GM18508 (cell line): Measurements from ENCODE around the gene PRR20G.
"Not testable (repeated sequence)": the region's sequence is repeated elsewhere in the genome, so short reads cannot be mapped to it uniquely, and the experiment has no call there.

ENCODE experiments used
- ATAC-seq: cut with Tn5 transposase; IDR thresholded peaks from one replicate; pipeline ENCODE4 v1.9.1; 2021; ENCODE audit warnings: moderate number of reproducible peaks; ENCODE audit not compliant: insufficient read depth, unreplicated experiment

PRR20G gene

DNA sequence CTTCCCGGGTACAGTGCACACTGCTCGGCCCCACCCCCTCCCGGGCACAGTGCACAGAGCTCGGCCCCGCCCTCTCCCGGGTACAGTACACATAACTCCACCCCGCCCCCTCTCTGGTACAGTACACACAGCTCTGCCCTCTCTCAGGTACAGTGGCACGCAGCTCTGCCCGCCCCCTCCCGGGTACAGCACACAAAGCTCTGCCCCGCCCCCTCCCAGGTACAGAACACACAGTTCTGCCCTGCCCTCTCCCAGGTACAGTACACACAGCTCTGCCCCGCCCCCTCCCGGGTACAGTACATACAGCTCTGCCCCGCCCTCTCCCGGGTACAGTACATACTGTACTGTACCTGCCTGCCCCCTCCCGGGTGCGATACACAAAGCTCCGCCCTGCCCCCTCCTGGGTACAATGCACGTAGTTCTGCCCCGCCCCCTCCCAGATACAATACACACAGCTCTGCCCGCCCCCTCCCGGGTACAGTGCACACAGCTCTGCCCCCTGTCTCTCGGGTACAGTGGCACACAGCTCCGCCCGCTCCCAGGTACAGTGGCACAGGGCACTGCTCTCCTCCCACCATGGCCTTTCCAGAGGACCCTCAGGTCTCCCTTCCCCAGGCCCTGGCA, 16.4 kb upstream of the PRR20G start:
- no peak for ATAC-seq

DNA sequence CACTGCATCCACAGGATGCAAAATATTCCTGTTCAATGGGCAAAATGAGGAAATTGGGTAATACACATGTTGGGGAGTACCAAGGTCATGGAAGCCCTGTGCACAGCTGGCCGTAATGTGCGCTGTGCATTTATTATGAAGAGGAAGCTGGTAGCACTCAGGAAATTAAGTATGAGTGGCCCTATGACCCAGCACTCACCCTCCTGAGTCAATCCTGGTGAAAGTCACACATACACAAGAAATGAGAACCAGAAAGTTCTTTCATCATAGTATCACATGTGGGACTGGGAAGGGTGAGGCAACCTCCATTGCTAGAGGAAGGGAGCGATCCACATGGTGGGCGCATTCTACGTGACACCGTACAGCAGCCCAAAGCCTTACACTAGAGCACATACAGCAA, 11.4 kb upstream of the PRR20G start:
- no peak for ATAC-seq

DNA sequence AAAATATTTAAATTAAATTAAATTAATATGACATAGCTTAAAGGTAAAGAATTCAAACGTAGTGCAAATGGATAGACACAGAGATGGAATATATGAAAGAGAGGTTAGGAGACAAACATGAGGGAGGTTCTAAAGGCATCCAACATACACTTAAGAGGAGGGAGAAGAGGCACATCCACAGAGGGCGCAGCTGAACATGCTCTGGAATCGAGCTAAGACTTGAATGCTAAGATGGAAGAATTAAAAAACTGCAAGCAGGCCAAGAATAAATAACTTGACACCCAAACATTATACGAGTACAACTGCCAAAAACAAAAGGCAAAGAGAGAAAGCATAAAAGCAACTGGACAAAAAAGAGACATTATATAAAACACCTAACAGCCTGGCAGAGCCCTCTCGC, 9.1 kb upstream of the PRR20G start:
- ATAC-seq, result no peak

DNA sequence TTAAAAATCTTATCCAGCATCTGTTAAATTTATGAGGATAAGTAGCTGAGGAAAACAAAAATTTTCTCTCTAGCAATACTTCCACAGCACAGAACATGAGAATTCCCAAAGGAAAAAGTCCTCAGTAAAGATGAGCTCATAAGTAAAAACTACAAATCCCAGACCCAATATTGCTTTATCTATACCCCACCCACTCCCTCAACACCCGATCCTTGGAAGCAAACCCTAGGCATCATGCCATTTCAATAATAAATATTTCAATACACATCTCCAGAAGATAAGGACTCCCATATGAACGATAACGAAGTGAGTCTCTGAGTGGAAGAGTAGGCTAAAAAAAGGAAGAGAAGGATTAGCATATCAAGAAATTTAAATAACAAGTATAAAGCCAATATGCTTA, 8.3 kb upstream of the PRR20G start:
- no peak for ATAC-seq

DNA sequence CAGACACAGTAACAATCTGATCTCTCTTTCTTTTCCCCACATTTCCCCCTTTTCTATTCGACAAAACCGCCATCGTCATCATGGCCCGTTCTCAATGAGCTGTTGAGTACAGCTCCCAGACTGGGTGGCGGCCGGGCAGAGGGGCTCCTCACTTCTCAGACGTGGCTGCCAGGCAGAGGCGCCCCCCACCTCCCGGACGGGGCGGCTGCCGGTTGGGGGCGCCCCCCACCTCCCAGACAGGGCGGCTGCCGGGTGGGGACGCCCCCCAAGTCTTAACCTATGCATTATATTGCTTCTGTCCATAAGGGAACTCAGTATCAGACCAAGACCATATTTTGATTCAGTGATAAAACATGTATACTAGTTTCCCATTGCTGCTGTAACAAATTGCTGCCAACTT, 5.8 kb upstream of the PRR20G start:
- not testable (repeated sequence) for ATAC-seq

DNA sequence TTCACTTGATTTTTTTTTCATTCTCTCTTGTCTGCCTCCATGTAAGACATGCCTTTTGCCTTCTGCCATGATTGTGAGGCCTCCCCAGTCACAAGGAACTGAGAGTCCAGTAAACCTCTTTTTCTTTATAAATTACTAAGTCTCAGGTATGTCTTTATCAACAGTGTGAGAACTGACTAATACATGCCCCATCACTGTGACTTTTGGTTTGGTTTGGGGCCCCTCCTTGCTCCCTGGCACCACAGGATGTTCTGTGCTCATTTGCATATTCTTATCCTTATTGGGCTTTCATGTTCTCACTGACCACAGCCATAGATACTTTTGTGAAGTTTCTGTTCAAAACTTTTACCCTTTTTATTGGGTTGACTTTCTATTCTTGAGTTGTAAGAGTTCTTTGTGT, 3.8 kb upstream of the PRR20G start:
- ATAC-seq, result no peak

DNA sequence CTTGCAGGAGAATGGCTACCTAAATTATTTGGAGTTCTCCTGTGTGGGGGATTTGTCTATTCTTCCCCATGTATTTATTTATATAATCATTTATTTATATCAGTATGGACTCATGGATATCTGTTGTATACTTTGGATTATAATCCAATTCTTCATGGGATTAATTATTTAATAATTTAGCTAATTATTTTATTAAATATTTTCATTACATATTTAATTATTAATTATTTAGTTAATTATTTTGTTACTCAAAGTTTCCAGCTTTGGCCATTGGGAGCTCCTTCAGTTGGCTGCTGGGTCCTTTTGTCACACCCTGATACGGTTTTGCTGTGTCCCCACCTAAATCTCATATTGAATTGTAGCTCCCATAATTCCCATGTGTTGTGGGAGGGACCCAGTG, 3.3 kb upstream of the PRR20G start:
- ATAC-seq, result no peak

DNA sequence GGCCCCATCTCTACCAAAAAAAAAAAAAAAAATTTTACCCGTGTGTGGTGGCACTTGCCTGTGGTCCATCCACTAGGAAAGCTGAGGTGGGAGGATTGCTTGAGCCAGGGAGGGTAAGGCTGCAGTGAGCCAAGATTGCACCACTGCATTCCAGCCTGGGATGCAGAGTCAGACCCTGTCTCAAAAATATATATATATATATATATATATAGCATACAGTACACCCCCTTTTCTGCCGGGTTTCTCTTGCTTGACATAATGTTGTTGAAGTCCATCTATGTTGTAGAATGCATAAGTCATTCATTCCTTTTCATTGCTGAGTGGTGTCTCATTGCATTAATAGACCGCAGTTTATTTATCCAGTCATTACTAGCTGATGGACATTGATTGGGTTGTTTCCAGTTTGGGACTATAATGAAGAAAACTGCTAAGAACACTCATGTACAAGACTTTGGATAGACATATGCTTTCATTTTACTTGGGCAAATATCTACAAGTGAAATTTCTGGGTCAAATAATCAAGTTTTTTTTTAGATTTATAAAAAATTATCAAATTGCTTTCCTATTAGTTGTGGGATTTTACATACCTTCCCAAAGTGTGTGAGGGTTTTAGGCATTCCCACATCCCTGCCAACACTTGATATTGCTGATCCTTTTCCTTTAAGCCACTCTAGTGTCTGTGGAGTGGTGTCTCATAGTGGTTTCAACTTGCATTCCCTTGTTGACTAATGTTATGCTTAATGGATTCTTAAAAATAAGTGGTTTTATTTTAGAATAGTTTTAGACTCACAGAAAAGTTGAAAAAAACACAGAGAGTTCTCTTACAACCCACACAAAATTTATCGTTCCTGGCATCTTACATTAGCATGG, 2.1 kb upstream of the PRR20G start:
- no peak for ATAC-seq

DNA sequence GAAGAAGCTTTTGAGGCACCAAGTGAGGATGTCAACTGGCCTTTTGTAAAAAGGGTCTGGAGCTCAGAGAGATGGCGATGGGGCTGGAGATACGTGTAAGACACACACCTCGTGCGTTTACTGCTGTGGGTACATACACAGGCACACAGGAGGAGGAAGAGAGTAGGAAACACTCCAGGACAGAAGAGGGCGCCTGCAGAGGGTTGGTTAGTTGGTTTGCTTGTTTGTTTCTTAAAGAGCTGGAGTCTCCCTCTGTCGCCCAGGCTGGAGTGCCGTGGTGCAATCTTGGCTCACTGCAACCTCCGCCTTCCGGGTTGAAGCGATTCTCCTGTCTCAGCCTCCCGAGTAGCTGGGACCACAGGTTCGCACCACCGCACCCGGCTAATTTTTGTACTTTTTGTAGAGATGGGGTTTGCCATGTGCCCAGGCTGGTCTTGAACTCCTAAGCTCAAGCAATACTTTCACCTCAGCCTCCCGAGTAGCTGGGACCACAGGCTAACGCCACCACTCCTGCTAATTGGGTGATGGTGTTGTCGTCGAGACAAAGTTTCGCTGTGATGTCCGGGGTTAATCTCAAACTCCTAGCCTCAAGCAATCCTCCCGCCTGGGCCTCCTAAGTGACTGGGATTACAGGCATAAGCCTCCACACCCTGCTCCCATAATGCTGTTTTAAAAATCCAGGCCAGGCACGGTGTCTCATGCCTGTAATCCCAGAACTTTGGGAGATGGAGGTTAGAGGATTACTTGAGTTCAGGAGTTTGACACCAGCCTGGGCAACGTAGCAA, 1.3 kb upstream of the PRR20G start:
- no peak for ATAC-seq

DNA sequence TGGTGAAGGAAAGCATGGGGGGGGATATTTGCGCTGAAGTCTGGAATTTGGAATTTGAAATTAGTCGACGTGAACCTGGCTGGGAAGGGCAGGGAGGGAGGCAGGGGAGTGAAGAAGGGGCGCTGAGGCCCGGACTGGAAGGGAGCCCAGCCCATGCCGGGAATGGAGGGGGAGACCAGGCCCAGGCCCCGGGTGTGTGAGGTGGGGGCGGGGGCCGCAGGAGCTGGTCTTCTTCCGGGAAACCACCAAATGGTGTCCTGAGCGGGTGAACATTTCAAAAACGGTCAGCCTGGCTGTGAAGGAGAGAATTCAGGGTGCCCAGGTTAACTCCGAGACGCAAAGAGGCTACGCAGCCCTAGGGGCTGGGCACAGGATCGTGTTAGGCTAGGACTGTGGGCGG, 497 bp upstream of the PRR20G start:
- ATAC-seq, result no peak

DNA sequence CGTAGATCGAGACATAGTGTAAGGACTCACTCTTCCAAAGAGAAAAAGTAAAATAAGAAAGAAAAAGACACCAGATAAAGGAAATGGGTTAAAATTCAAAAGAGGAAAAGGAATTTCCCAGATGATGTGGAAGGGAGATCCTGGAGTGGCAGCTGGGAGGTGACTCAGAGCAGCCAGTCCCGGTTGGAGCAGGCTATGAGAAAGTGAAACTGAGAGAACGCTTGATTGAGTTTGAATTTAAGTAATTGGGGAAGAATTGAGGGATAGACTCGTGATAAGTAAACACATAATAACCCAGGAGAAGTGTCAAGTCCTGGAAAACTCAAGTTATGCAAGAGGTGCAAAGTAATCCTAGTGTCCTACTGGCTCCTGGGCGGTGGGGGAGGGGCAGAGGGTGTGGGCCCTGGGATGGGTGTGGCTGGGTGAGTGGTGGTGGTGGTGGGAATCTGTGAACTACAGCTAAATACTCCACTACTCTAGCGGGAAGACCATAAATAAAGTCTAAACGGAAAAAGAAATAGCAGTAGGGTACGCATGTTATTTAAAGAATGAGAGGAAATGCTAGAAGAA, 1.2 kb downstream of the PRR20G start:
- ATAC-seq, result no peak

DNA sequence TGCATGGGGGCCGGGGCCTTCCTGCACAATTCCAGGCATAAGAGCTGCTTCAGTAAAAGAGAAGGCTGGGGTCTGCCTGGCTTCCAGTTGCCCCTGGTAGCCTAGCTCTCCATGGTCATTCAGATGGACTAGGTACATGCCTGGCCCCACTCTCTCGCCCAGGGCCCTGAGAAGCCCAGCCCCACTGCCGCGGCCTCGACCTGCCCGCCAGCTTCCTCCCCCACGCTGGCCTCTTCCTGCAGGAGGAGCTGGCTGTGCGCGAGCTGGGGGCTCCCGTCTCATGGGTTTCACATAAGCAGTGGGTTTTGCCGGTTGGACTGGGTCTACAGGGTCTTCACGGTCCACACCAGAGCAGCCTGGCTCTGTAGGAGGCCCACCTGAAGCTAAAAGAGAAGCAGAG, 3.6 kb downstream of the PRR20G start:
- no peak for ATAC-seq

DNA sequence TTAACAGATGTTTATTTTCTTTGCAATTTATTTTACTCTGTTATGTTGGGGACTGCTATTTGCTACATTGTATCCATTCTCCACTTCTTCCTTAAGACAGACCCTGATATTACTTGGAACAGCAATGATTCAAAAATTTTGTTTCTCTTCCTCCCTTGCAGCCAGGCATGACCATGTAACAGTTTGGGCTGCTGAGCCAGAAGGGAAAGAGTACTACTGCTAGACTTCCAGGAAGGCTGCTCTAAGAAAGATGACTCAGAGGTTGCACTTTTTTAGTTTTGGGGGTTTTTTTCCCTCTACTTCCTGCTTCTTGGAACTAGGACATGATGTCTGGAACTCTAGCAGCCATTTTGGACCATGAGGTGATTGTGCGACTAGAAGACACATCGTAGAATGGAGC, 10.3 kb downstream of the PRR20G start:
- ATAC-seq, result no peak

DNA sequence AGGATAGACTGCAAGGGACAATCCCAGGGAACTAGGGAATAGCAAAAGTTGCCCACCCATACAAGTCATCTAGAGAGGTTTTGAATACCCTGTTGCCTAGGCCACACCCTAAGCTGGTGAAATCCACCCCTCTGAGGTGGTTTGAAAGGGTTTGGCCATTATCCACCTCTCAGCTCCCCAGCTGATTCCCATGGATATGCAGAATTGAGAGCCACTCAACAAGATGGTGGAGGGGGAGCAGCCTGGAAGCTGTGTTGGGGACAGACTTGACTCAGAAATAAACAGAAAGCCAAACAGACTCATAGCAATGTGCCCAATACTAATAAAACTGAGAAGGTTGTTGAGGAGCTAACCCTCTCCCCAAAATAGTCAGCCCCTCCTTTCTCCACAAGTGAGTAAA, 10.9 kb downstream of the PRR20G start:
- ATAC-seq, result no peak

DNA sequence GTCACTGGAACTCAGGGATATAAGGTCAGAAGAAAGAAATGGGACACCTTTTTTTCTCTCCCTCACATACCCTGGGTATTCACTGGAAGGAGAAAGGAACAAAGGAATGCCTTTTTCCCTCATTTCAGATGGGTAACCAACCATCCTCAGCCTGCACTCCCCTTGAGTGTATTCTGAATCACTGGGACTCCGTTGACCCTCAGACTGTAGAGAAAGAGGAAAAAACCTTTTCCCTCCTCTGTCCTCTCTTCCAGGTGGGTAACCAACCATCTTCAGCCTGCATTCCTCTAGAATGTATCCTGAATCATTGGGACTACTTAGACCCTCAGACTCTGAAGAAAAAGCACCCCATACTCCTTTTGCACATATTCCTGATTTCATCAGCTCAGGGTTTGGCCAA, 11.4 kb downstream of the PRR20G start:
- no peak for ATAC-seq

DNA sequence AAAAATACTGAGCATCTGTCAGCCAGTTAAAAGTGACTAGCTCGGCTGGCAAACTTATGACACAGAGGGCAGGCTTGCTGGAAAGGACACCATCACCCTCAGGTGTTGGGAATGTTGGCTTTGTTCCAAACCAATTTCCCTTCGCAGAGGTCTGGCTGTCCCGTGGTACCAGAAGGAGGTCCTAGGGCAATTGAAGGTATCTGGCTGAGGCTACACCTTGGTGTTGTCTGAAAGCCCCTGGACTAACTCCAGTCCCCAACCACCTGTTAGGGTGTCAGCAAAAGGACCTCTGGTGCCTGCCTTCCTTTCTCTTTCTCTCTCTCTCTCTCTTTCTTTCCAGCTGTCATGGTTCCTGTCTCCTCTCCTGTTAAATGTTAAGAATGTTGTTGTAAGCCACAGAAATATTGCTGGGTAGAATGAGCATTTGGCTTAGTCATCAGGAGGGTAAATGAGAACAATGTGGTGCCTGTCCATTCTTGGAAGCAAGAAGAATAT, 12.5 kb downstream of the PRR20G start:
- no peak for ATAC-seq

DNA sequence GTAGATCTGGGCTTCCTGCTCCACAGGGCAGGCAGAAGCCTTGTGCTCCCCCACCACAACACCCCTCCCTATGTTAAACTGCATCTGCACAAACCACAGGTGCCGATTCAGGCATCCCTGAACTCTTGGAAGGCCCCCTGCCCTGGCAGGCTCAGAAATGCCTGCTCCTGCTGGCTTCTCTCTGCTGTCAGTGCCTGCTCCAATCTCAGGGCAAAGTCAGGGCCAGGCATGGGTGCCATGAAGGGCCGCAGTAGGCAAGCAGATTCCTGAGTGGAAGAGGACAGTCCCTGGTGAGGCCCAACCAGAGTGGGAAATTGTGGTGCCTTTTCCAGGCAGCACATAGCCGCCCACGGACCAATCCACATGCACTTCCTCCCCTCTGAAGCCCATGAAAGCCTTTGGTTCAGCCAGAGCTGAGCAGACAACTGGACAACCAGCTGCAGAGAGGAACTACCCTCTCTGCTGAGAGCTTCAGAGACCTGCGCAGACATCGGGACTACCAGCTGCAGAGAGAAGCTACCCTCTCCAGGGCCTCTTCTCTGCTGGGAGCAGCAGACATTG, 13.6 kb downstream of the PRR20G start:
- no peak for ATAC-seq

DNA sequence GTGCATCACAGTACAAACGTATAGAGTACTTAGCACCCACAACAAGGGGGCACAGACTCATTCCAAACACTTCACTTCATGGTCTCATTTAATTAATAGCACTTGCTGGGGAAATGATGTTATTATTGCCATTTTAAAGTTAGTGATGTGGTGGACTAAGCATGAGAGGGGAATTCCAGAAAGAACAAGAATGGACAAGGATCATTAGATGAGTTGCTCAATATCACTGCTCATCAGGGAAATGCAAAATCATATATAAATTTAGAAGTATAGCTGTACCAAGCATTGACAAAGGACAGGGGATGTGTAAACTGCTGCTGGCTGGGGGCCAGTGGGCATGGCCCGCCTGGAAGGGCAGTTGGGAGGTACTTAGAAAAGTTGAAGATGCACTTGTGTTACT, 14.6 kb downstream of the PRR20G start:
- ATAC-seq, result no peak

DNA sequence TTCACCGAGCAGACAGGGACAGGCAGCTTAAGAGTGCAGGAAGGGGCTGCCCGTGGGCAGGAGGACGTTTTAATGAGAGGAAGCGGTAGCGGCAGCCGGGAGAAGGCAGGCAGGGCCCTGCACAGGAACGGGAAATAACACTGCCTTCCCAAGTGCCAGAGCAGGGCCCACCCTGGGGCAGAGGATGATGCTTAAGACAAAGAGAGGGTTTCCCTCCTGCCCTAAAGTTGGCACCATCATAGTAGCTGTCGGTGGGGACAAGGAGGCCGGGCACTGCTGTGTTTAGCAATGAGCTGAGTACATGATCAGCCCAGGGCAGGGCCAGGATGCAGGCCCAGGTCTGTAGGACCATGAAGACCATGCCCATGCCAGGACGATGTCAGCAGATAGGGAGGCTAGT, 21.7 kb downstream of the PRR20G start:
- ATAC-seq, result no peak

DNA sequence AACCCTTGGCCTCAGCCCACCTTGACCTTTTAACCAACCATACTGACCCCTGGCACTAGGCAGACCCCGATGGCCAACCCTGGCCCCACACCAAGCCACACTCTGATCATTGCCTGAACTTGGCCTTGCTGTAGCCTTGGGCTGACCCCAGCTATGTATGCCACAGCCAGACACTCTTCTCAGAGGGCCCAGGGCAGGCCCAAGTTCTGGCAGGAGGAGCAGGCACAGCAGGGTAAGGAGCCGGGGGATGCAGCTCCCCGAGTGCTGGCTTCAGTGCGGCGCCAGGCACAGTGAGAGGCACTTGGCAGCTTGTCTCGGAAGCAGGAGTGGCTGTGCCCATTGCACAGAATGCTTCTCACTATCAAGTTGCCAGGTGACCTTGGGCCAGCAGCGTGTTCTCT, 22.3 kb downstream of the PRR20G start:
- no peak for ATAC-seq
